SK-N-MC (cell line): ENCODE data around the gene KDM7A.

Experiments
- EZH2 ChIP-seq: fragments of 200-600 bp; sonication (generic); IDR thresholded peaks from one replicate; pipeline ENCODE4 v1.6.1; 2017; ENCODE audit warnings: antibody characterized with exemption
- FOXP2 ChIP-seq: optimal IDR thresholded peaks from 2 replicates; pipeline ENCODE3; 2011; ENCODE audit warnings: mild to moderate bottlenecking, moderate library complexity; ENCODE audit not compliant: insufficient read depth; ENCODE audit errors: extremely low read length, control extremely low read depth
- POLR2AphosphoS5 ChIP-seq: IDR thresholded peaks from 2 replicates; pipeline ENCODE4 v1.6.1; 2012; ENCODE audit warnings: mild to moderate bottlenecking, low read depth, low read length, borderline replicate concordance

- TF ChIP-seq EZH2 (no peak), POLR2AphosphoS5 (no peak), FOXP2 (no peak)
These were observed 121.0 kb downstream of the KDM7A start for GRCh38 chr7:140055833-140056232.
